Fibroblast of skin of abdomen (primary cell): ENCODE data around the gene NCBP3. TPM values are rescaled to one million over a fixed set of nuclear protein-coding genes. Genes with fewer than 3 reads are reported as not detected.

Experiments
- DNase-seq: peaks from one replicate; pipeline ENCODE4 v3.0.0-alpha.2; 2013
- polyA plus RNA-seq, 2 experiments: library from polyadenylated mRNA; unstranded; fragments of 120-200 nt; gene quantifications; one replicate each; pipeline ENCODE4 v1.2.1, GENCODE V29; 2013; ENCODE audit not compliant: insufficient read length in 2 of 2

NCBP3 gene
- 45.0 TPM for polyA plus RNA-seq (2013, experiment 1 of 2; ENCODE audit: insufficient read length)
- 40.9 TPM for polyA plus RNA-seq (2013, experiment 2 of 2; ENCODE audit: insufficient read length)

GRCh38 chr17:3845621-3846436, at the start of gene NCBP3:
Gene NCBP3, minus strand, starts transcription at chr17:3846246. Its CDS starts 23 bp downstream, at chr17:3846223.
- peak; percentile 93 for DNase-seq

GRCh38 chr17:3895354-3895753, 49.3 kb upstream of the NCBP3 start:
- DNase-seq: no peak

GRCh38 chr17:3894911-3895343, 48.9 kb upstream of the NCBP3 start:
- DNase-seq: no peak

GRCh38 chr17:3894188-3894587, 48.1 kb upstream of the NCBP3 start:
- DNase-seq: no peak

GRCh38 chr17:3893720-3894116, 47.7 kb upstream of the NCBP3 start:
- no peak for DNase-seq

GRCh38 chr17:3893003-3893719, 47.1 kb upstream of the NCBP3 start, which contains the start of gene CAMKK1:
Gene CAMKK1, minus strand, starts transcription at chr17:3893053. Its CDS starts 7,366 bp downstream, at chr17:3885687.
- peak; percentile 86 for DNase-seq

GRCh38 chr17:3892095-3892998, 46.3 kb upstream of the NCBP3 start:
- peak; percentile 59 for DNase-seq

GRCh38 chr17:3891626-3892094, 45.6 kb upstream of the NCBP3 start:
- no peak for DNase-seq

- DNase-seq: no peak
Measured at GRCh38 chr17:3890878-3891219, 44.8 kb upstream of the NCBP3 start.

GRCh38 chr17:3890082-3890877, 44.2 kb upstream of the NCBP3 start:
- DNase-seq: peak; percentile 90

GRCh38 chr17:3889325-3890012, 43.4 kb upstream of the NCBP3 start:
- DNase-seq: no peak

- DNase-seq: peak; percentile 91
Measured at GRCh38 chr17:3888343-3889171, 42.5 kb upstream of the NCBP3 start.

GRCh38 chr17:3887804-3888203, 41.8 kb upstream of the NCBP3 start:
- DNase-seq: no peak

GRCh38 chr17:3887394-3887793, 41.3 kb upstream of the NCBP3 start:
- no peak for DNase-seq

GRCh38 chr17:3886776-3887175, 40.7 kb upstream of the NCBP3 start:
- DNase-seq: no peak

- DNase-seq: no peak
Measured at GRCh38 chr17:3885970-3886369, 39.9 kb upstream of the NCBP3 start.

GRCh38 chr17:3885271-3885670, 39.2 kb upstream of the NCBP3 start:
- no peak for DNase-seq

GRCh38 chr17:3884188-3884587, 38.1 kb upstream of the NCBP3 start:
- no peak for DNase-seq

- no peak for DNase-seq
Measured at GRCh38 chr17:3882276-3882675, 36.2 kb upstream of the NCBP3 start.

GRCh38 chr17:3880983-3881382, 34.9 kb upstream of the NCBP3 start:
- no peak for DNase-seq
